ENCODE results near the gene ENO2.

ENO2 gene

GRCh38 chr12:6938353-6939190, 24.2 kb downstream of the ENO2 start:
- Mint-ChIP-seq H3K4me3 (peak overlapping the region; percentile 82), H3K27me3 (no peaks in the 10 kb centered on the region), H3K9me3 (no peaks in the 10 kb centered on the region), H3K36me3 (peaks cover 35% of the 10 kb centered on the region), H3K27ac (peak overlapping the region; percentile 97), H3K4me1 (peaks cover 57% of the 10 kb centered on the region)
- no peak for DNase-seq
- CTCF ChIA-PET, result interaction anchor here (1.0 to 16.3 kb wide), 9 partner anchors 9 to 174 kb away, joined by 3 to 491 read pairs (median 5); no protein-coding TSS in a partner anchor

- Mint-ChIP-seq H3K36me3 (peaks cover 31% of the 10 kb centered on the region), H3K27me3 (no peaks in the 10 kb centered on the region), H3K9me3 (no peaks in the 10 kb centered on the region), H3K27ac (peak overlapping the region; percentile 86), H3K4me1 (peaks cover 53% of the 10 kb centered on the region), H3K4me3 (peak overlapping the region; percentile 13)
- CTCF ChIA-PET, result interaction anchor here (0.8 to 16.3 kb wide), 4 partner anchors 10 to 22 kb away, joined by 3 to 491 read pairs (median 20); partner anchors contain the start of gene PTPN6
- no peak for DNase-seq
These were observed 24.8 kb downstream of the ENO2 start for GRCh38 chr12:6939191-6939540.

GRCh38 chr12:6941267-6941666, 26.9 kb downstream of the ENO2 start:
- peaks cover 16% of the 10 kb centered on the region for H3K36me3 Mint-ChIP-seq
- peaks cover 51% of the 10 kb centered on the region for H3K4me1 Mint-ChIP-seq
- H3K27me3 Mint-ChIP-seq, result no peaks in the 10 kb centered on the region
- no peak overlapping the region for H3K4me3 Mint-ChIP-seq
- CTCF ChIA-PET, result interaction anchor here (16.3 kb wide), 1 partner anchor 20 kb away, joined by 491 read pairs; no protein-coding TSS in a partner anchor
- no peaks in the 10 kb centered on the region for H3K9me3 Mint-ChIP-seq
- peak overlapping the region; percentile 49 for H3K27ac Mint-ChIP-seq
- DNase-seq, result no peak

- Mint-ChIP-seq H3K4me1 (peaks cover 50% of the 10 kb centered on the region), H3K27ac (peak overlapping the region; percentile 96), H3K27me3 (no peaks in the 10 kb centered on the region), H3K9me3 (no peaks in the 10 kb centered on the region), H3K4me3 (no peak overlapping the region), H3K36me3 (peaks cover 11% of the 10 kb centered on the region)
- DNase-seq, result no peak
- CTCF ChIA-PET, result interaction anchor here (16.3 kb wide), 1 partner anchor 19 kb away, joined by 491 read pairs; no protein-coding TSS in a partner anchor
These were observed 27.4 kb downstream of the ENO2 start for GRCh38 chr12:6941782-6942181.

GRCh38 chr12:6942331-6942665, 27.9 kb downstream of the ENO2 start:
- peak overlapping the region; percentile 96 for H3K27ac Mint-ChIP-seq
- peaks cover 10% of the 10 kb centered on the region for H3K36me3 Mint-ChIP-seq
- no peak overlapping the region for H3K4me3 Mint-ChIP-seq
- CTCF ChIA-PET, result interaction anchor here (16.3 kb wide), 1 partner anchor 19 kb away, joined by 491 read pairs; no protein-coding TSS in a partner anchor
- no peak for DNase-seq
- H3K4me1 Mint-ChIP-seq, result peaks cover 53% of the 10 kb centered on the region
- H3K9me3 Mint-ChIP-seq, result no peaks in the 10 kb centered on the region
- H3K27me3 Mint-ChIP-seq, result no peaks in the 10 kb centered on the region

- peaks cover 60% of the 10 kb centered on the region for H3K4me1 Mint-ChIP-seq
- peak overlapping the region; percentile 96 for H3K27ac Mint-ChIP-seq
- peak; percentile 89 for DNase-seq
- H3K36me3 Mint-ChIP-seq, result peaks cover 12% of the 10 kb centered on the region
- CTCF ChIA-PET, result interaction anchor here (0.7 to 16.3 kb wide), 15 partner anchors 9 to 169 kb away, joined by 3 to 491 read pairs (median 5); partner anchors contain the start of genes ATN1, LPCAT3 and SPSB2
- no peaks in the 10 kb centered on the region for H3K27me3 Mint-ChIP-seq
- no peaks in the 10 kb centered on the region for H3K9me3 Mint-ChIP-seq
- peak overlapping the region; percentile 84 for H3K4me3 Mint-ChIP-seq
These were observed 29.0 kb downstream of the ENO2 start for GRCh38 chr12:6943389-6943721.

GRCh38 chr12:6943722-6944380, 29.5 kb downstream of the ENO2 start, which contains the start of the genes C12orf57 and RNU7-1:
TSS of gene C12orf57 (plus strand) at chr12:6944022. CDS start at chr12:6944122, 100 bp downstream.
TSS of gene RNU7-1 (plus strand) at chr12:6943816.
- H3K27ac Mint-ChIP-seq, result peak within 1 kb of the TSS; percentile 96
- H3K36me3 Mint-ChIP-seq, result peaks cover 12% of the 10 kb centered on the region
- H3K4me1 Mint-ChIP-seq, result peaks cover 65% of the 10 kb centered on the region
- CTCF ChIA-PET, result interaction anchor here (0.7 to 16.3 kb wide), 18 partner anchors 9 to 168 kb away, joined by 3 to 491 read pairs (median 5); partner anchors contain the start of genes ATN1, C1R, LPCAT3 and SPSB2
- peak; percentile 87 for DNase-seq
- H3K4me3 Mint-ChIP-seq, result peak within 1 kb of the TSS; percentile 84
- H3K9me3 Mint-ChIP-seq, result no peaks in the 10 kb centered on the region
- H3K27me3 Mint-ChIP-seq, result no peaks in the 10 kb centered on the region

- no peaks in the 10 kb centered on the region for H3K27me3 Mint-ChIP-seq
- peak overlapping the region; percentile 84 for H3K4me3 Mint-ChIP-seq
- peak; percentile 93 for DNase-seq
- peak overlapping the region; percentile 96 for H3K27ac Mint-ChIP-seq
- H3K9me3 Mint-ChIP-seq, result no peaks in the 10 kb centered on the region
- CTCF ChIA-PET, result interaction anchor here (0.6 to 16.3 kb wide), 16 partner anchors 16 to 168 kb away, joined by 3 to 491 read pairs (median 6); partner anchors contain the start of genes ATN1, C1R and LPCAT3
- peaks cover 12% of the 10 kb centered on the region for H3K36me3 Mint-ChIP-seq
- peaks cover 67% of the 10 kb centered on the region for H3K4me1 Mint-ChIP-seq
These were observed 30.2 kb downstream of the ENO2 start for GRCh38 chr12:6944381-6945186.

GRCh38 chr12:6945613-6946012, 31.2 kb downstream of the ENO2 start:
- peaks cover 77% of the 10 kb centered on the region for H3K4me1 Mint-ChIP-seq
- peak overlapping the region; percentile 84 for H3K4me3 Mint-ChIP-seq
- H3K27me3 Mint-ChIP-seq, result no peaks in the 10 kb centered on the region
- CTCF ChIA-PET, result interaction anchor here (1.3 to 16.3 kb wide), 12 partner anchors 15 to 167 kb away, joined by 4 to 491 read pairs (median 8); partner anchors contain the start of genes ATN1, C1R, LPCAT3 and SPSB2
- H3K9me3 Mint-ChIP-seq, result no peaks in the 10 kb centered on the region
- H3K36me3 Mint-ChIP-seq, result peaks cover 13% of the 10 kb centered on the region
- DNase-seq, result no peak
- peak overlapping the region; percentile 96 for H3K27ac Mint-ChIP-seq

- Mint-ChIP-seq H3K36me3 (peaks cover 13% of the 10 kb centered on the region), H3K4me1 (peaks cover 82% of the 10 kb centered on the region), H3K4me3 (peak overlapping the region; percentile 84), H3K27ac (peak overlapping the region; percentile 96), H3K27me3 (no peaks in the 10 kb centered on the region), H3K9me3 (no peaks in the 10 kb centered on the region)
- CTCF ChIA-PET, result interaction anchor here (1.0 to 16.3 kb wide), 10 partner anchors 8 to 166 kb away, joined by 3 to 491 read pairs (median 10); partner anchors contain the start of genes ATN1 and SPSB2
- peak; percentile 88 for DNase-seq
These were observed 31.9 kb downstream of the ENO2 start for GRCh38 chr12:6946033-6946919.

GRCh38 chr12:6946920-6947374, 32.6 kb downstream of the ENO2 start:
- no peaks in the 10 kb centered on the region for H3K27me3 Mint-ChIP-seq
- peak overlapping the region; percentile 84 for H3K4me3 Mint-ChIP-seq
- peaks cover 82% of the 10 kb centered on the region for H3K4me1 Mint-ChIP-seq
- DNase-seq, result no peak
- H3K9me3 Mint-ChIP-seq, result no peaks in the 10 kb centered on the region
- CTCF ChIA-PET, result interaction anchor here (1.0 to 16.3 kb wide), 8 partner anchors 9 to 165 kb away, joined by 3 to 491 read pairs (median 18); partner anchors contain the start of genes ATN1 and SPSB2
- H3K27ac Mint-ChIP-seq, result peak overlapping the region; percentile 96
- peaks cover 16% of the 10 kb centered on the region for H3K36me3 Mint-ChIP-seq

GRCh38 chr12:6947615-6948014, 33.2 kb downstream of the ENO2 start:
- CTCF ChIA-PET, result interaction anchor here (1.0 to 16.3 kb wide), 5 partner anchors 10 to 161 kb away, joined by 3 to 491 read pairs (median 7); partner anchors contain the start of gene SPSB2
- Mint-ChIP-seq H3K36me3 (peaks cover 19% of the 10 kb centered on the region), H3K27ac (peak overlapping the region; percentile 96), H3K9me3 (no peaks in the 10 kb centered on the region), H3K27me3 (no peaks in the 10 kb centered on the region), H3K4me3 (peak overlapping the region; percentile 25), H3K4me1 (peaks cover 76% of the 10 kb centered on the region)
- DNase-seq, result no peak
